OCI-LY1 (cell line): ENCODE results near the gene SERHL2.
"Not testable (repeated sequence)": the region's sequence is repeated elsewhere in the genome, so short reads cannot be mapped to it uniquely, and the experiment has no call there.

Experiments
- H2AFZ ChIP-seq: fragments of 200-600 bp; sonication (generic), shearing (Covaris generic); 2 replicates; pipeline ENCODE4 v1.6.0; 2014; ENCODE audit warnings: antibody characterized with exemption, mild to moderate bottlenecking, low read length
- H3F3A ChIP-seq: fragments of 200-600 bp; sonication (generic), shearing (Covaris generic); 2 replicates; pipeline ENCODE4 v1.6.0; 2014; ENCODE audit warnings: mild to moderate bottlenecking, antibody characterized with exemption, low read length, moderate library complexity; ENCODE audit not compliant: insufficient read depth
- H3K27ac ChIP-seq: fragments of 200-600 bp; sonication (generic); 2 replicates; pipeline ENCODE4 v1.5.1; 2014; ENCODE audit warnings: low read length, mixed run types, mild to moderate bottlenecking, low read depth; ENCODE audit not compliant: poor library complexity, severe bottlenecking
- H3K27me3 ChIP-seq: fragments of 200-600 bp; sonication (generic); 2 replicates; pipeline ENCODE4 v1.6.0; 2014; ENCODE audit warnings: antibody characterized with exemption, mild to moderate bottlenecking, low read length, moderate library complexity; ENCODE audit not compliant: insufficient read depth
- H3K36me3 ChIP-seq: fragments of 200-600 bp; sonication (generic); 2 replicates; pipeline ENCODE4 v1.6.1; 2014; ENCODE audit warnings: mild to moderate bottlenecking, antibody characterized with exemption, low read length, moderate library complexity, mixed read lengths; ENCODE audit not compliant: insufficient read depth
- H3K4me1 ChIP-seq: fragments of 200-600 bp; sonication (generic); 2 replicates; pipeline ENCODE4 v1.5.1; 2014; ENCODE audit warnings: mild to moderate bottlenecking, low read length, moderate library complexity; ENCODE audit not compliant: insufficient read depth, severe bottlenecking
- H3K4me2 ChIP-seq: fragments of 200-600 bp; sonication (generic), shearing (Covaris generic); 2 replicates; pipeline ENCODE4 v1.6.1; 2014; ENCODE audit warnings: low read length
- H3K4me3 ChIP-seq: fragments of 200-600 bp; sonication (generic); 2 replicates; pipeline ENCODE4 v1.5.1; 2014; ENCODE audit warnings: low read length, low read depth, mild to moderate bottlenecking, mixed read lengths; ENCODE audit not compliant: poor library complexity, severe bottlenecking
- H3K79me2 ChIP-seq: fragments of 200-600 bp; shearing (Covaris generic); 2 replicates; pipeline ENCODE4 v1.6.1; 2016; ENCODE audit warnings: mixed run types, low read length, mixed read lengths; ENCODE audit not compliant: insufficient read depth
- H3K9ac ChIP-seq: fragments of 200-600 bp; sonication (generic), shearing (Covaris generic); 2 replicates; pipeline ENCODE4 v1.6.1; 2014; ENCODE audit warnings: mild to moderate bottlenecking, low read length, mixed read lengths
- H3K9me2 ChIP-seq: fragments of 200-600 bp; sonication (generic), shearing (Covaris generic); 2 replicates; pipeline ENCODE4 v1.6.1; 2014; ENCODE audit warnings: low read depth, mild to moderate bottlenecking, low read length, mixed read lengths
- H3K9me3 ChIP-seq: fragments of 200-600 bp; shearing (Covaris generic); 2 replicates; pipeline ENCODE4 v1.6.1; 2014; ENCODE audit warnings: low read length, mixed read lengths
- H4K20me1 ChIP-seq: fragments of 200-600 bp; sonication (generic), shearing (Covaris generic); 2 replicates; pipeline ENCODE4 v1.6.0; 2016; ENCODE audit warnings: mild to moderate bottlenecking, low read length; ENCODE audit not compliant: insufficient read depth
- CTCF ChIP-seq: fragments of 200-600 bp; sonication (generic), shearing (Covaris generic); IDR thresholded peaks from 2 replicates; pipeline ENCODE4 v1.5.1; 2017; ENCODE audit warnings: mild to moderate bottlenecking, antibody characterized with exemption, low read length, moderate library complexity, mixed read lengths
- EZH2 ChIP-seq: fragments of 200-600 bp; sonication (generic), shearing (Covaris generic); IDR thresholded peaks from 2 replicates; pipeline ENCODE4 v1.8.0; 2017; ENCODE audit warnings: borderline replicate concordance, mixed run types, mild to moderate bottlenecking, antibody characterized with exemption, low read length, moderate library complexity, mixed read lengths

The SERHL2 gene

GRCh38 chr22:42574468-42574867, 20.7 kb downstream of the SERHL2 start:
- H3K4me2 ChIP-seq, H3K9ac ChIP-seq, H3K27ac ChIP-seq, H3K79me2 ChIP-seq, H3K9me2 ChIP-seq, H3K9me3 ChIP-seq, H3K4me3 ChIP-seq, H3K27me3 ChIP-seq, H3K4me1 ChIP-seq, H3F3A ChIP-seq, H4K20me1 ChIP-seq, H2AFZ ChIP-seq: not testable (repeated sequence)
- H3K36me3 ChIP-seq, result peaks cover 74% of the 10 kb centered on the region

- H3K4me2 ChIP-seq, H3K9ac ChIP-seq, H3K4me1 ChIP-seq, H3K9me2 ChIP-seq, H3K27me3 ChIP-seq, H4K20me1 ChIP-seq, H3K9me3 ChIP-seq, H3K79me2 ChIP-seq, H3K27ac ChIP-seq, H3F3A ChIP-seq, H3K4me3 ChIP-seq, H2AFZ ChIP-seq: not testable (repeated sequence)
- peaks cover 65% of the 10 kb centered on the region for H3K36me3 ChIP-seq
Measured at GRCh38 chr22:42575996-42576574, 22.3 kb downstream of the SERHL2 start.

GRCh38 chr22:42577141-42577540, 23.4 kb downstream of the SERHL2 start:
- H3K4me2 ChIP-seq, H3K9me2 ChIP-seq, H3K27ac ChIP-seq, H3K9me3 ChIP-seq, H3K79me2 ChIP-seq, H2AFZ ChIP-seq, H3F3A ChIP-seq, H4K20me1 ChIP-seq, H3K27me3 ChIP-seq, H3K4me3 ChIP-seq, H3K4me1 ChIP-seq, H3K9ac ChIP-seq: not testable (repeated sequence)
- peaks cover 57% of the 10 kb centered on the region for H3K36me3 ChIP-seq

GRCh38 chr22:42577623-42578240, 24.0 kb downstream of the SERHL2 start:
- peaks cover 52% of the 10 kb centered on the region for H3K36me3 ChIP-seq
- H3K9me2 ChIP-seq, result no peaks in the 10 kb centered on the region
- H3K9ac ChIP-seq, result no peak overlapping the region
- no peaks in the 10 kb centered on the region for H3F3A ChIP-seq
- peaks cover 13% of the 10 kb centered on the region for H3K4me1 ChIP-seq
- TF ChIP-seq CTCF (no peak), EZH2 (no peak)
- H4K20me1 ChIP-seq, result no peaks in the 10 kb centered on the region
- H3K4me2 ChIP-seq, result no peak overlapping the region
- H3K27me3 ChIP-seq, result no peaks in the 10 kb centered on the region
- H3K4me3 ChIP-seq, result no peak overlapping the region
- H3K79me2 ChIP-seq, result no peaks in the 10 kb centered on the region; the same call in 1 of the 2 replicates
- H3K9me3 ChIP-seq, result no peaks in the 10 kb centered on the region
- H2AFZ ChIP-seq, result no peak overlapping the region
- H3K27ac ChIP-seq, result no peak overlapping the region

- H3K79me2 ChIP-seq, H3K9ac ChIP-seq: not testable (repeated sequence)
- H3K36me3 ChIP-seq, result peaks cover 53% of the 10 kb centered on the region
Measured at GRCh38 chr22:42580040-42580439, 26.3 kb downstream of the SERHL2 start.

GRCh38 chr22:42581194-42581761, 27.5 kb downstream of the SERHL2 start:
- not testable (repeated sequence) for H2AFZ ChIP-seq

More at GRCh38 chr22:42580040-42580439, 26.3 kb downstream of the SERHL2 start:
- H2AFZ ChIP-seq, H3F3A ChIP-seq, H3K27me3 ChIP-seq, H4K20me1 ChIP-seq, H3K4me2 ChIP-seq, H3K9me3 ChIP-seq, H3K9me2 ChIP-seq, H3K27ac ChIP-seq: not testable (repeated sequence)
- Histone ChIP-seq H3K4me3 (peak overlapping the region; percentile 19), H3K4me1 (peaks cover 15% of the 10 kb centered on the region)

More at GRCh38 chr22:42581194-42581761, 27.5 kb downstream of the SERHL2 start:
- not testable (repeated sequence) for H4K20me1 ChIP-seq, H3K9me2 ChIP-seq, H3K79me2 ChIP-seq, H3F3A ChIP-seq, H3K27me3 ChIP-seq, H3K9me3 ChIP-seq
- Histone ChIP-seq H3K4me3 (peak overlapping the region; percentile 82), H3K9ac (peak overlapping the region; percentile 93), H3K4me2 (peak overlapping the region; percentile 92), H3K4me1 (peaks cover 15% of the 10 kb centered on the region), H3K36me3 (peaks cover 66% of the 10 kb centered on the region), H3K27ac (peak overlapping the region; percentile 34)
